22Rv1 (cell line): ENCODE measurements around the gene SAA4.
"Not testable (repeated sequence)": the region's sequence is repeated elsewhere in the genome, so short reads cannot be mapped to it uniquely, and the experiment has no call there.

Experiments used
- H3K27ac ChIP-seq: fragments of 450-650 bp; 2 replicates; pipeline ENCODE4 v1.5.1; 2017
- CTCF ChIP-seq: fragments of 450-650 bp; IDR thresholded peaks from 2 replicates; pipeline ENCODE4 v1.5.1; 2017; ENCODE audit warnings: mild to moderate bottlenecking
- ZFX ChIP-seq: fragments of 450-650 bp; IDR thresholded peaks from 2 replicates; pipeline ENCODE4 v1.6.1; 2017; ENCODE audit warnings: antibody characterized with exemption, borderline replicate concordance

Gene SAA4, protein sequence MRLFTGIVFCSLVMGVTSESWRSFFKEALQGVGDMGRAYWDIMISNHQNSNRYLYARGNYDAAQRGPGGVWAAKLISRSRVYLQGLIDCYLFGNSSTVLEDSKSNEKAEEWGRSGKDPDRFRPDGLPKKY

GRCh38 chr11:18236664-18237356, at the start of gene SAA4:
Gene SAA4, minus strand, starts transcription at chr11:18236802. Its CDS starts 876 bp downstream, at chr11:18235926.
- no peak within 1 kb of the TSS for H3K27ac ChIP-seq
- TF ChIP-seq CTCF: no peak
- TF ChIP-seq ZFX: no peak

DNA sequence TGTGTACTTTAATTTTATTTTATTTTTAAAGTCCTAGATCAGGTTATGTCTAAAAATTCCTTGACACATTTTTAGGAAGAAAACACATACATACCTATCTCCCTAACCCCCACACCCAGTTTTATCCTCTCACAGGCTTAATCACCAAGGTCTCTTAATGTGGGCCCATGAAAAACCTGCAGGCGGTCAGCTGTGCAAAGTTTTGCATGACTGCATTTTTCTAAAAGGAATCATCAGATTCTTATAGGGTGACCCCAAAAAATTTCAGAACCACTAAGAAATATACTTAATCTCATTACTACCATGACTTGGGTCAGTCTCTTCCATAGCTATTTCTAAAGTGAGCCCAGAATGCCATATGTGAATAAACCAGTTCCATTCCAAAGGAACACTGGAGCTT, 49.2 kb upstream of the SAA4 start:
- TF ChIP-seq CTCF (no peak), ZFX (no peak)
- no peak overlapping the region for H3K27ac ChIP-seq

- H3K27ac ChIP-seq: no peak overlapping the region
Observed at GRCh38 chr11:18282626-18283025, 46.0 kb upstream of the SAA4 start.

GRCh38 chr11:18280438-18281045, 43.9 kb upstream of the SAA4 start:
- H3K27ac ChIP-seq: no peak overlapping the region
- TF ChIP-seq ZFX: no peak
- TF ChIP-seq CTCF: no peak

More at GRCh38 chr11:18282626-18283025, 46.0 kb upstream of the SAA4 start:
- TF ChIP-seq ZFX (no peak), CTCF (no peak)

DNA sequence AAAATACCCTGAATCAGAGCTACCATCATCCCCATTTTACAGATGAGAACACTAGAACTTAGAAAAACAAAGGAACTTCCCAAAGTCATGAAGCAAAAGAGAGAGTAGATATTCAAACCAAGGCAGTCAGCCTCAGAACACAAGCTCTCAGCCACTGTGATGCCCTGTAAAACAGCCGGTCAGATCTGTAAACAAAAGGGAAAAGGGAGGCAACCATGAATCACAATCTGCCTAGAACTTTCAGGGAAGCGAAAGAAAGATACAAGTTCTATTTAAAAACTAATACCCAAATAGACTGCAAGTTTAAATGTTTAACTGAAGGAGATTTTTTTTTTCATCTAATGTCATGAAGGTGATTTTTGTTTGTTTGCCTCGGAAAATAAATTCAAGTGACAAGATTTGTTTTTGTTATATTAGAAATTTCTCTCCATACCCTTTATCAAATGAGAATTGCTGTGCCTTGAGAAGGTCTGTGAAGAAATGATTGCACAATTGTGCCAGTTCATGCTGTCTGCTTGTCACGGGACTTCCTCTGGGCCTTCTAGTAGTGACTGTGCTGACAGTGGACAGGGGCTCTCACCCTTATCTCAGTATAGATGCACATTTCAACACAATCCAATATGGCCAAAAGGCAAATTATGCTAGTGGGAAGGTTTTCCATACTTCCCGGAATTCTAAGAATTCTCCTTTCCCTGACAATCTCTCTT, 41.1 kb upstream of the SAA4 start:
- no peak overlapping the region for H3K27ac ChIP-seq
- TF ChIP-seq ZFX (no peak), CTCF (no peak)

DNA sequence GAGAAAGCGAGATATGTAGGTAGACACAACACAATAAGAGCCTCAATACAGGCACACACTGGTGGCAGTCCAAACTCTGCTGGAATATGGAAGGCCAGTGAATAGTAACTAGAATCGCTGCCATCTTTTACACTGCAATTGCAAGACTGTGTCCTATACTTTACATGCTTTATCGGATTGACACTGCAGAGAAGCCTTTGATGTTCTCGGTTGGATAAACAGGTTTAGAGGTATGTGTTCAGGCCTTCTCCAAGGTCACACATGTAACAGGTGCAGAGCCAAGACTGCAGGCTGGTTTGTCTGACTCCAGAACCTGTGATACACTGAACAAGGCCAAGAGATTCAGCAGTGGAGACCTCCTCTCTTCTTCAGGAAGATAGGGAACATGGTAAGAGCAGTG, 34.6 kb upstream of the SAA4 start:
- no peak for TF ChIP-seq ZFX
- no peak for TF ChIP-seq CTCF
- no peak overlapping the region for H3K27ac ChIP-seq

GRCh38 chr11:18270102-18270501, 33.5 kb upstream of the SAA4 start:
- TF ChIP-seq ZFX (no peak), CTCF (no peak)
- no peak overlapping the region for H3K27ac ChIP-seq

- not testable (repeated sequence) for H3K27ac ChIP-seq
Observed at GRCh38 chr11:18269252-18269651, 32.6 kb upstream of the SAA4 start.

GRCh38 chr11:18267335-18268133, 30.9 kb upstream of the SAA4 start:
- not testable (repeated sequence) for H3K27ac ChIP-seq
